Measurements from ENCODE around the gene RNF148.

DNA sequence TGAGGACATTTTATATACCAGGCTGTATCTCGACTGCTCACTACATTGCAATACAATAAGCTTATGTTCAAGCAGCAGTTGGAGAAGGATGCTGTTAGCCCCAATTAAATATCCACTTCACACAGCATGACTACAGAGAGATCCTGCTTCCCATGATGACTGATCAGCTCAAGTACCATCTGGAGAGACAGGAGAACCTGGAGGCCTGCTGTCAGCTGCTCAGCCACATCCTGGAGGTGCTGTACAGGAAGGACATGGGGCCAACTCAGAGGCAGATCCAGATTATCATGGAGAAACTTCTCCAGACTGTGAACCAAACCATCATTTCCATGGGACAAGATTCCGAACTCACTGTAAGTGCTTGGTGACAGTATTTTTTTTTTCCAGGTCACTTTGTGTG is 26.3 kb downstream of the RNF148 start:
- TF ChIP-seq, protein P1, sequence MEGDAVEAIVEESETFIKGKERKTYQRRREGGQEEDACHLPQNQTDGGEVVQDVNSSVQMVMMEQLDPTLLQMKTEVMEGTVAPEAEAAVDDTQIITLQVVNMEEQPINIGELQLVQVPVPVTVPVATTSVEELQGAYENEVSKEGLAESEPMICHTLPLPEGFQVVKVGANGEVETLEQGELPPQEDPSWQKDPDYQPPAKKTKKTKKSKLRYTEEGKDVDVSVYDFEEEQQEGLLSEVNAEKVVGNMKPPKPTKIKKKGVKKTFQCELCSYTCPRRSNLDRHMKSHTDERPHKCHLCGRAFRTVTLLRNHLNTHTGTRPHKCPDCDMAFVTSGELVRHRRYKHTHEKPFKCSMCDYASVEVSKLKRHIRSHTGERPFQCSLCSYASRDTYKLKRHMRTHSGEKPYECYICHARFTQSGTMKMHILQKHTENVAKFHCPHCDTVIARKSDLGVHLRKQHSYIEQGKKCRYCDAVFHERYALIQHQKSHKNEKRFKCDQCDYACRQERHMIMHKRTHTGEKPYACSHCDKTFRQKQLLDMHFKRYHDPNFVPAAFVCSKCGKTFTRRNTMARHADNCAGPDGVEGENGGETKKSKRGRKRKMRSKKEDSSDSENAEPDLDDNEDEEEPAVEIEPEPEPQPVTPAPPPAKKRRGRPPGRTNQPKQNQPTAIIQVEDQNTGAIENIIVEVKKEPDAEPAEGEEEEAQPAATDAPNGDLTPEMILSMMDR (IDR thresholded peaks at IDR 0.05) = no peak
- TF ChIP-seq POLR2A (IDR thresholded peaks at IDR 0.05) = no peak
